ENCODE data around the gene PCDHA6. TPM values are rescaled to one million over a fixed set of nuclear protein-coding genes. Genes with fewer than 3 reads are reported as not detected.

The PCDHA6 gene
- total and polyA plus RNA-seq, 2 donors (not counting 3 experiments of a cell fraction or from before 2014, with no cell fraction given), result 0.04 to 0.18 TPM

- Histone ChIP-seq H3K9ac (replicated peaks; ENCODE audit: extremely low read depth, insufficient read depth, low read length) (no peak overlapping the region), H3K4me2 (ENCODE audit: insufficient read depth, low read length) (no peak overlapping the region), H3K4me3 (replicated peaks in 1 of 3; ENCODE audit: insufficient read depth in 1 of 3, low read depth in 1 of 3, low read length in 3 of 3) (no peak overlapping the region), H4K20me1 (replicated peaks; ENCODE audit: control insufficient read depth, extremely low read depth, insufficient read depth, low read length) (no peaks in the 10 kb centered on the region), H3K9me1 (replicated peaks; ENCODE audit: control insufficient read depth, extremely low read depth, insufficient read depth, low read length) (no peaks in the 10 kb centered on the region), H3K27me3 (ENCODE audit: control insufficient read depth in 2 of 2, insufficient read depth in 2 of 2, low read length in 2 of 2) (no peaks in the 10 kb centered on the region), H3K4me1 (ENCODE audit: control insufficient read depth, extremely low read depth, insufficient read depth, low read length) (no peaks in the 10 kb centered on the region), H2AFZ (ENCODE audit: low read depth, low read length) (no peak overlapping the region), H3K9me3 (replicated peaks; ENCODE audit: control insufficient read depth, insufficient read depth, low read length) (no peaks in the 10 kb centered on the region), H3K36me3 (ENCODE audit: control insufficient read depth in 2 of 2, extremely low read depth in 1 of 2, insufficient read depth in 2 of 2, low read length in 2 of 2) (no peaks in the 10 kb centered on the region), H3K79me2 (ENCODE audit: control insufficient read depth, insufficient read depth, low read length) (no peaks in the 10 kb centered on the region), H3K27ac (ENCODE audit: insufficient read depth, low read depth, low read length) (no peak overlapping the region)
- TF ChIP-seq CTCF (IDR thresholded peaks at IDR 0.05; ENCODE audit: extremely low read depth in 1 of 2, insufficient read depth in 1 of 2, low read depth in 1 of 2, low read length in 2 of 2) (no peak), POLR2AphosphoS5 (IDR thresholded peaks at IDR 0.05; ENCODE audit: insufficient read depth, low read depth, low read length) (no peak), FOS (IDR thresholded peaks at IDR 0.05; ENCODE audit: borderline replicate concordance, insufficient read depth, low read length) (no peak), MYC (IDR thresholded peaks at IDR 0.05; ENCODE audit: low read depth, low read length) (no peak), POLR2A (IDR thresholded peaks at IDR 0.05; ENCODE audit: low read depth, low read length) (no peak), EZH2 (IDR thresholded peaks at IDR 0.05; ENCODE audit: borderline replicate concordance, low read depth, low read length, severe bottlenecking) (no peak), JUN (IDR thresholded peaks at IDR 0.05; ENCODE audit: borderline replicate concordance, insufficient read depth, insufficient read length, low read depth) (no peak), GATA2 (IDR thresholded peaks at IDR 0.05; ENCODE audit: insufficient read depth, insufficient read length, low read depth, low read length) (no peak), MAX (IDR thresholded peaks at IDR 0.05; ENCODE audit: insufficient read depth, insufficient read length) (no peak)
- dilution Hi-C loops (cut with MboI; ENCODE audit: extremely low pct_ligation_motif_present, low sequenced_read_pairs) (no loop called here), intact Hi-C loops (cut with micrococcal nuclease) (no loop called here)
- no peak for FAIRE-seq
- no TSS peak for BruUV-seq (replicated peaks)
- ChIA-PET CTCF (no interaction called here), POLR2A (no interaction called here)
- DNase-seq (ENCODE audit: low read depth, low spot score), result no peak
Observed at GRCh38 chr5:140862441-140863295, 34.9 kb downstream of the PCDHA6 start.

Data from endothelial cell of umbilical vein (primary cell).